ENCODE measurements around the gene KPNB1. TPM values are rescaled to one million over a fixed set of nuclear protein-coding genes. Genes with fewer than 3 reads are reported as not detected.
A peak's percentile ranks its signal among the peaks of the same experiment; 100 is the strongest.

Gene KPNB1
- total RNA-seq, 1 donor from 2014 or later = 298 TPM

DNA sequence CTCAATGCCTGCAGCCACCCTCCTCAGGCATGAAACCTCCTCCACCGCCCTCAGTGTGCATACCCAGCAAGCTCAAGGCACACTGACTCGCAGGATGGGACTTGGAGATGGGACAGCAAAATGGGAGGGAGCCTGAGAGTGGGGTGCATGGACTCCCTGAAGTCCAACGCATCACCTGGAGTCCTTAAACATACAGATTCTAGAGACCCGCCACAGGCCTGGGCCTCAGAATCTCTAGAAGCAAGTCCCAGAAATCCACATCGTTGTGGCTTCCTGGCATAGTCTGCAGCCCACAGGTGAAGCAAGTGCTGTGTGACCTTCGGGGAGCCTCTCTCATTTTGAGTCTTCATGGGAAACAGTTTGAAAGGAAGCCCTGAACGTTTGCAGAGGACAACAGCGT lies 79.8 kb downstream of the KPNB1 start:
- Mint-ChIP-seq H3K4me3 (ENCODE audit: unreplicated experiment) (no peak overlapping the region), H3K36me3 (ENCODE audit: low read depth) (no peaks in the 10 kb centered on the region), H3K27me3 (ENCODE audit: low read depth) (peaks cover 60% of the 10 kb centered on the region), H3K9me3 (ENCODE audit: low read depth) (no peaks in the 10 kb centered on the region), H3K27ac (ENCODE audit: unreplicated experiment) (no peak overlapping the region), H3K4me1 (ENCODE audit: low read depth) (peaks cover 3% of the 10 kb centered on the region)
- no peak for TF ChIP-seq CTCF (IDR thresholded peaks at IDR 0.05)
- DNase-seq (ENCODE audit: low spot score) = peak; percentile 36

- Mint-ChIP-seq H3K4me1 (ENCODE audit: low read depth) (peaks cover 3% of the 10 kb centered on the region), H3K36me3 (ENCODE audit: low read depth) (no peaks in the 10 kb centered on the region), H3K27ac (ENCODE audit: unreplicated experiment) (no peak overlapping the region), H3K9me3 (ENCODE audit: low read depth) (no peaks in the 10 kb centered on the region), H3K4me3 (ENCODE audit: unreplicated experiment) (no peak overlapping the region), H3K27me3 (ENCODE audit: low read depth) (peaks cover 63% of the 10 kb centered on the region)
- DNase-seq (ENCODE audit: low spot score) = peak; percentile 52
- TF ChIP-seq CTCF (IDR thresholded peaks at IDR 0.05) = no peak
Observed at GRCh38 chr17:47730681-47731080, 81.0 kb downstream of the KPNB1 start.

DNA sequence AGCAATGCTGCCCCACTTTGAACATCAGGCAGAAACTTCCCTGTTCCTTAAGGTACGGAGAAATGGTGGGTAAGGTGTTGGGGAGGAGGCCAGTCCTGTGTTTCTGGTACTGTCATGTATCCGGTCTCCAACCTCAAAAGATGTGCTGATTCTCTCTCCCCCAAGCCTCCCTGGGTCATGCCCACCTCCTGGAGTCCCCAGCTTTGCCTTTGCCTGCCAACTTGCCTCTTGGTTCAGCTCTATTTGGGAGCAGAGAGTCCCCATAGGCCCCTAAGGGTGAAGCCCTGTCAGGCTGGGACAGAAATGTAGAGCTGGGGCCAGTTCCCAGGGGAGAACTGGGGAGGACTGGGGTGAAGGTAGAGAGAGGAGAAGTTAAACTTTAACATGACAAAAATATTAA lies 81.7 kb downstream of the KPNB1 start:
- Mint-ChIP-seq H3K36me3 (ENCODE audit: low read depth) (no peaks in the 10 kb centered on the region), H3K27ac (ENCODE audit: unreplicated experiment) (no peak overlapping the region), H3K4me3 (ENCODE audit: unreplicated experiment) (no peak overlapping the region), H3K9me3 (ENCODE audit: low read depth) (no peaks in the 10 kb centered on the region), H3K4me1 (ENCODE audit: low read depth) (peaks cover 3% of the 10 kb centered on the region), H3K27me3 (ENCODE audit: low read depth) (peaks cover 60% of the 10 kb centered on the region)
- TF ChIP-seq CTCF (IDR thresholded peaks at IDR 0.05) = no peak
- peak; percentile 25 for DNase-seq (ENCODE audit: low spot score)

DNA sequence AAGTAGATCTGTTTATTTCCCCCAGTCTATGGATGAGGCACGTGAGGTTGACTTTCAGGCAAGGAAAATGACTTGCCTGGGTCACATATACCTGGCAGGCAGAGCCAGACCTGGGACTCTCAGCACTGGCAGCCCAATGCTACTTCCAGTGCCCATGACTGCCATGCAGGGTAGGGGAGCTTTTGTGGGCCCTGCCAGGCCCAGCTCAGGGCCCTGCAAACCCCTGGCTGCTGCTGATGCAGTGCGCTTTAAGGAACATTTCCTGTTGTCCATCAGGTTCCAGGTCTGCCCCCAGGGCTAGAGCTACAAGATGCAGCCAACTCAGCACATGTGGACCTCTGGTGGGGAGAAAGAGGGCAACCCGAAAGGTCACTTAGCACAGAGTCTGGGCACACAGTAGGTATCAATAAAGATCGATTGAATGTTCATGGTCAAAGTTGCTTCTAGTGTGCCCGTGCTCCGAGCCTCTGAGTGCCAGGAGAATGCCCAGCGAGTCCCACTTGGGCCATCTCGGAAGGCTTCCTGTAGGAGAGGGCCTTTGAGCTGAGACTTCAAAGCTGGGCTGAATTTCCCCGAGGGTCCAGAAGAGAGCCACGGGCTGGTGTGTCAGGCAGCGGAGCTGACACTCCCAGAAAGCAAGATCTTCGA lies 82.8 kb downstream of the KPNB1 start:
- Mint-ChIP-seq H3K4me3 (ENCODE audit: unreplicated experiment) (peak overlapping the region; percentile 55), H3K27ac (ENCODE audit: unreplicated experiment) (no peak overlapping the region), H3K9me3 (ENCODE audit: low read depth) (no peaks in the 10 kb centered on the region), H3K36me3 (ENCODE audit: low read depth) (no peaks in the 10 kb centered on the region), H3K4me1 (ENCODE audit: low read depth) (peaks cover 3% of the 10 kb centered on the region), H3K27me3 (ENCODE audit: low read depth) (peaks cover 61% of the 10 kb centered on the region)
- TF ChIP-seq CTCF (IDR thresholded peaks at IDR 0.05) = no peak
- DNase-seq (ENCODE audit: low spot score) = no peak

- Mint-ChIP-seq H3K4me3 (ENCODE audit: unreplicated experiment) (peak within 1 kb of the TSS; percentile 57), H3K27ac (ENCODE audit: unreplicated experiment) (no peak within 1 kb of the TSS), H3K4me1 (ENCODE audit: low read depth) (peaks cover 3% of the 10 kb centered on the region), H3K36me3 (ENCODE audit: low read depth) (no peaks in the 10 kb centered on the region), H3K27me3 (ENCODE audit: low read depth) (peaks cover 61% of the 10 kb centered on the region), H3K9me3 (ENCODE audit: low read depth) (no peaks in the 10 kb centered on the region)
- TF ChIP-seq CTCF (IDR thresholded peaks at IDR 0.05) = peak; percentile 63
- DNase-seq (ENCODE audit: low spot score) = peak; percentile 83
Observed at GRCh38 chr17:47733047-47733673, 83.4 kb downstream of the KPNB1 start, which contains the start of gene TBX21. TBX21 (plus strand) TSS chr17:47733236; CDS start chr17:47733455, 219 bp downstream.
